ENCODE data around the gene ELF2. TPM values are rescaled to one million over a fixed set of nuclear protein-coding genes. Genes with fewer than 3 reads are reported as not detected.

Gene ELF2
- total and polyA plus RNA-seq, 2 donors (not counting 3 experiments of a cell fraction or from before 2014, with no cell fraction given), result 16.4 to 35.1 TPM

- no peaks in the 10 kb centered on the region for H3K9me1 ChIP-seq (replicated peaks; ENCODE audit: control insufficient read depth, extremely low read depth, insufficient read depth, low read length)
- FAIRE-seq, result no peak
- no peaks in the 10 kb centered on the region for H3K9me3 ChIP-seq (replicated peaks; ENCODE audit: control insufficient read depth, insufficient read depth, low read length)
- DNase-seq (ENCODE audit: low read depth, low spot score), result no peak
- H2AFZ ChIP-seq (ENCODE audit: low read depth, low read length), result no peak overlapping the region
- intact Hi-C loops (cut with micrococcal nuclease) (no loop called here), dilution Hi-C loops (cut with MboI; ENCODE audit: extremely low pct_ligation_motif_present, low sequenced_read_pairs) (no loop called here)
- no peaks in the 10 kb centered on the region for H3K36me3 ChIP-seq (ENCODE audit: control insufficient read depth in 2 of 2, extremely low read depth in 1 of 2, insufficient read depth in 2 of 2, low read length in 2 of 2)
- H3K79me2 ChIP-seq (ENCODE audit: control insufficient read depth, insufficient read depth, low read length), result no peaks in the 10 kb centered on the region
- no peaks in the 10 kb centered on the region for H3K4me1 ChIP-seq (ENCODE audit: control insufficient read depth, extremely low read depth, insufficient read depth, low read length)
- no peak overlapping the region for H3K9ac ChIP-seq (replicated peaks; ENCODE audit: extremely low read depth, insufficient read depth, low read length)
- no peaks in the 10 kb centered on the region for H3K27me3 ChIP-seq (ENCODE audit: control insufficient read depth in 2 of 2, insufficient read depth in 2 of 2, low read length in 2 of 2)
- H4K20me1 ChIP-seq (replicated peaks; ENCODE audit: control insufficient read depth, extremely low read depth, insufficient read depth, low read length), result no peaks in the 10 kb centered on the region
- TF ChIP-seq POLR2A (IDR thresholded peaks at IDR 0.05; ENCODE audit: low read depth, low read length), result no peak
- no peak for TF ChIP-seq EZH2 (IDR thresholded peaks at IDR 0.05; ENCODE audit: borderline replicate concordance, low read depth, low read length, severe bottlenecking)
- TF ChIP-seq FOS (IDR thresholded peaks at IDR 0.05; ENCODE audit: borderline replicate concordance, insufficient read depth, low read length), result no peak
- TF ChIP-seq, protein P1, sequence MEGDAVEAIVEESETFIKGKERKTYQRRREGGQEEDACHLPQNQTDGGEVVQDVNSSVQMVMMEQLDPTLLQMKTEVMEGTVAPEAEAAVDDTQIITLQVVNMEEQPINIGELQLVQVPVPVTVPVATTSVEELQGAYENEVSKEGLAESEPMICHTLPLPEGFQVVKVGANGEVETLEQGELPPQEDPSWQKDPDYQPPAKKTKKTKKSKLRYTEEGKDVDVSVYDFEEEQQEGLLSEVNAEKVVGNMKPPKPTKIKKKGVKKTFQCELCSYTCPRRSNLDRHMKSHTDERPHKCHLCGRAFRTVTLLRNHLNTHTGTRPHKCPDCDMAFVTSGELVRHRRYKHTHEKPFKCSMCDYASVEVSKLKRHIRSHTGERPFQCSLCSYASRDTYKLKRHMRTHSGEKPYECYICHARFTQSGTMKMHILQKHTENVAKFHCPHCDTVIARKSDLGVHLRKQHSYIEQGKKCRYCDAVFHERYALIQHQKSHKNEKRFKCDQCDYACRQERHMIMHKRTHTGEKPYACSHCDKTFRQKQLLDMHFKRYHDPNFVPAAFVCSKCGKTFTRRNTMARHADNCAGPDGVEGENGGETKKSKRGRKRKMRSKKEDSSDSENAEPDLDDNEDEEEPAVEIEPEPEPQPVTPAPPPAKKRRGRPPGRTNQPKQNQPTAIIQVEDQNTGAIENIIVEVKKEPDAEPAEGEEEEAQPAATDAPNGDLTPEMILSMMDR (IDR thresholded peaks at IDR 0.05; ENCODE audit: extremely low read depth in 1 of 2, insufficient read depth in 1 of 2, low read depth in 1 of 2, low read length in 2 of 2), result no peak
- TF ChIP-seq MAX (IDR thresholded peaks at IDR 0.05; ENCODE audit: insufficient read depth, insufficient read length), result no peak
- no peak for TF ChIP-seq POLR2AphosphoS5 (IDR thresholded peaks at IDR 0.05; ENCODE audit: insufficient read depth, low read depth, low read length)
- no peak for TF ChIP-seq GATA2 (IDR thresholded peaks at IDR 0.05; ENCODE audit: insufficient read depth, insufficient read length, low read depth, low read length)
- TF ChIP-seq MYC (IDR thresholded peaks at IDR 0.05; ENCODE audit: low read depth, low read length), result no peak
- CTCF ChIA-PET, result no interaction called here
- BruUV-seq (replicated peaks), result no TSS peak
- H3K4me3 ChIP-seq (replicated peaks in 1 of 3; ENCODE audit: insufficient read depth in 1 of 3, low read depth in 1 of 3, low read length in 3 of 3), result no peak overlapping the region
- H3K4me2 ChIP-seq (ENCODE audit: insufficient read depth, low read length), result no peak overlapping the region
- POLR2A ChIA-PET, result no interaction called here
- no peak overlapping the region for H3K27ac ChIP-seq (ENCODE audit: insufficient read depth, low read depth, low read length)
These were observed 39.3 kb downstream of the ELF2 start for GRCh38 chr4:139137763-139138162.
